NB4 (cell line): ENCODE data around the gene TRAF3.

Experiments used
- CTCF ChIP-seq: IDR thresholded peaks from one replicate; pipeline ENCODE4 v1.5.1; 2012; ENCODE audit warnings: low read depth, low read length
- MAX ChIP-seq: IDR thresholded peaks from 2 replicates; pipeline ENCODE4 v1.6.1; 2011; ENCODE audit warnings: low read depth, low read length

DNA sequence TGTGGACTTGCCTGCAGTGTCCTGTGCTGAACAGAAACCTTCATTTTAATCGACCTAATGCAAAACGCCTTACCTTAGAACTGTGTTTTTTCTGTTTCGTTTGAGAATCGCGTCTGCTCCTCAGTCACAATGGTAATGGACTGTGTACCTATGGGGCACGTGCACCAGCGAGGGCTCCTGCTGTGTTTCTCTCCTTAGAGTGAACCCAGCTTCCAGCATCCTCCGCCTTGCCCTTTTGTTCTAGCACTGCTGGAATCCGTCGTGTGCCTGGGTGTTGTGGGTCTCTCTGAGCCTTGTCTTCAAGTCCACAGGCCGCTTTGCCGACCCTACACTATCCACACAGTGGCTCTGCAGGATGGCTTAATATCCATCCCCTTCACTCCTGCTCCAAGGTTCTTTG is 148.9 kb downstream of the TRAF3 start:
- TF ChIP-seq CTCF (no peak), MAX (no peak)
